DMS53 treated with DMSO at 0.1 percent for 48 hours (cell line): Measurements from ENCODE around the gene ATCAY.
A peak's percentile ranks its signal among the peaks of the same experiment; 100 is the strongest.
"Not testable (repeated sequence)": the region's sequence is repeated elsewhere in the genome, so short reads cannot be mapped to it uniquely, and the experiment has no call there.

ENCODE experiments used
- DNase-seq: peaks from one replicate; lab custom pipeline; 2025; ENCODE audit not compliant: unreplicated experiment; lab: John Stamatoyannopoulos, UW

ATCAY gene

DNA sequence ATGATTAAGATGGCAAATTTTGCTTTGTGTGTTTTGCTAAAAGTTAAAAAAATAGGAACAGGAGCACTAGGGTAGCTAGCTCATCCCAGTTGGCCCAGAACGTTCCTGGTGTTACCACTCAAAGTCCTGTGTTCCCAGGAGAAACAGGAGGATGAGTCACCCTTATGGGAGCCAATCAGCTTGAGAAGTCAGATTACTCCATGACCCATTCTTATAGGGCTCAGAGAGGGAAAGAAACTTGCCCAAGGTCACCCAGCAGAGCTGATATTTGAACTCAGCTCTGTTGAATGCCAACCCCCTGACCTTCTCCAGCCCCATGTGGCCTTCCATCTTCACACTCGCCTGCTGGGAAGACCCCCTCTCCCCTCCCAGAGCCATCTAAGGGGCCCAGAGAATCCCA lies 65.4 kb downstream of the ATCAY start:
- DNase-seq: no peak

DNA sequence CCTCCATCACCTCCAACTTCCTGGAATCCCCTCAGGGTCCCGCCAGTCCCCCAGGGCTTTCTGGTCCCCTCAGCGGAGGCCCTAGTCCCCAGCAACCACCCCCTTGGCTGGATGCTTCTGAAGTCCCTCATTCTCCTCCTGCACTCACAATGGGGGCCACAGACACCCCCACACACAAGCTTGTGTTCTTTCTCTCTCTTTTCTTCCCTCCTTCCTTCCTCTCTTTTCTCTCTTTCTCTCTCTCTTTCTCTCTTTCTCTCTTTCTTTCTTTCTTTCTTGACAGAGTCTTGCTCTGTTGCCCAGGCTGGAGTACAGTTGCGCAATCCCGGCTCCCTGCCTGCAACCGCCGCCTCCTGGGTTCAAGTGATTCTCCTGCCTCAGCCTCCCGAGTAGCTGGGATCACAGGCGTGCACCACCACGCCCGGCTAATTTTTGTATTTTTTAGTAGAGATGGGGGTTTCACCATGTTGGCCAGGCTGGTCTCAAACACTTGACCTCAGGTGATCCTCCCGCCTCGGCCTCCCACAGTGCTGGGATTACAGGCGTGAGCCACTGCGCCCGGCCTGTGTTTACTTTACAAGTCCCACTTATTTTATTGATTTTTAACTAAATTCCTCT lies 66.9 kb downstream of the ATCAY start:
- not testable (repeated sequence) for DNase-seq

DNA sequence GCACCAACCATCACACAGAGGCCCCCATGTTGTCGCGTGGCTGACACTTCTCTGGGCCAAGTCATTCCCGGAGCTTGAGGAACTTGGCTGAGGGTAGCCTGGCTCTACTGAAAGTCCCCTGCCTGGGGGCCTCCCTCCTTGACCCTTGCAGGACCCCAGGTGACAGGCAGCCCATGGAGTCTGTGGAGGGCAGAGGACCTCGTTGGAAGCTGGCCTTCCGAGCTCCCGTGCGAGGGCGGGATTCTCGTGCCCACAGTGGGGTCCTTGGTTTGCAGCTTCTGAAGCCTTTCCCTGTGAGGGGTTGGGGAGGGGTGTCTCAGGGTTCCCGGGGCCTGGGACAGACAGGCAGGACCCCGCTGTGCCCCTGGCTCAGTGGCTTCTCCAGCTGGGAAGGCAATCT lies 68.8 kb downstream of the ATCAY start:
- no peak for DNase-seq

DNA sequence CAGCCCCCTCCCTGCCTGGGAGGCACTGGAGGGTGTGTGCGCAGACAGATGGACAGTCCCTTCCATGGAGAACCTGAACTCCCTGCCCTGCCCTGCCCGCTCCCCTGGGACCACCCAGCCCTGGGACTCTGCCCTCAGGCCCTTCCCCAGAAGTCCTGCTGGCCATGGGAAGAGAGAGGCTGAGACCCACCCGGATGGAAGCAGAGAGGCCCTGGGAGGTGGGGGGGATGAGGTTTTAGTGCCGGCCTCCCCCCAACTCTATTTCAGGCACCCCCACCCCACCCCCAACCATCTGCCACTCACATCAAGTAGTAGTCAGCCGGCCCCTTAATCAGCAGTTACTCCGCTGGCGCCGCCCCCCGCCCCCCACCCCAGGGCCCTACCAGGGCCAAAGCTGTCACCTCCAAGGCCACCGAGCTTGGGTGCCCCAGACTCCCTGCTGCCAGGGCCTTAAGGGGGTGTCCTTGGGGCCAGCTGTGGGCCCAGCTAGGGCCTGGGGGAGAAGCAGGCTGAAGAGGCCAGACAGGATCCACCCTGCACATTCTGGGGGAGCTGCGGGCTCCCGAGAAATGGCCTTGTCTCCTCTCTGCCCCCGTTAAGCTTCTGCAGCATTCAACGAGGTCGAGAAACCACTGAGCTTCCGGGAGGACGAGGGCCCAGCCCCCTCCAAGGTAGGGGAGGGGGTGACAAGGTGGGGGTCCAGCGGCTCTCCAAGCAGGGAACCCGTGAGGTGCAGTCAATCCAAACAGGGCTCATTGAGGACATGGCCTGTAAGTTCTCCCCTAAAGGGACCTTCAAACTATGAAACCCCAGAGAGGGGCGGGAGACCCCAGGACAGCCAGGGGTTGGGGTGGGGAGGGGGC lies 69.7 kb downstream of the ATCAY start:
- DNase-seq: no peak

DNA sequence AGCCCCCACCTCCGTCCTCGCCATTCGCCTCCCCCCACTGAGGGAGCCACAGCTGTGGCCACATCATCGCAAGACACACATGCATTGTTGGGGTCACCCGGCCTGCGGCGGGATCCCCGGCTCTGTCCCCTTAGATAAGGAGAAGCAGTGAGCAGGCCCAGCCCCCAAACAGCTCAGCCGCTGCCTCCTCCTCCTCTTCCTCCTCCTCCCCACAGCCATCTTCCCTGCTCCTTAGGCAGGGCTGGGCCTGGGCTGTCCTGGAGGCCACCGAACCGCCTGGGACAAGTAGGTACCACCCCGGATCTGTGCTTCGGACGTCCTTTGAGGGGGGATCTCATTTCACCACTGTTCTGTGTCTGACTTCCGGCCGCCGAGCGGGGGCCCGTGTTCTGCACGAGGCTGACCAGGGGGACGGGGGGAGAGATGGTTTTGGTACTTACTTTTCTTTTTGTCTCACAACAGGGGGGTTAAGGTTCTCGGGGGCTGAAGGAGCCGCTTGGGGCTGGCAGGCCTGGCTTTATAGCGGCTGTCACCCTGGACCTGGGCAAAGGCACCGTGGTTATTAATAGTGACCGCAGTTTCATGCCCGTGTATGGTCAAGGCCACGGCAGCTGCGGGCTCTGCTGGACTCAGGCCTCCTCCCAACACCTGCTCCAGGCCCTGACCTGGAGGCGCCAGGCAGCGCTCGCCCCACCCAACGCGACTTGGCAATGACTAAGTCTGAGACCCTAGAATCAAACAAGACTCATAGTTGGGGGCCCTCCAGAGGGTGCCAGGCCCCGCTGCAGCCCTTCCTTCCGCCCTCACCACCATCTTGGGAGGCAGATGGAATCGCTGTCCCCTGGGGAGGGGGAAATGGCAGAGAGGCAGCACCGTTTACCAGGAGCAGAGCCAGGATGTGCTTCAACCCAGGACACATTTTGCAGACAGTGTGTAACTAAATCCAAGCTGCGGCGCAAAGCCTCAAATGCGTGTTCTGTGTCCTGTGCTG lies 70.7 kb downstream of the ATCAY start:
- DNase-seq: no peak

DNA sequence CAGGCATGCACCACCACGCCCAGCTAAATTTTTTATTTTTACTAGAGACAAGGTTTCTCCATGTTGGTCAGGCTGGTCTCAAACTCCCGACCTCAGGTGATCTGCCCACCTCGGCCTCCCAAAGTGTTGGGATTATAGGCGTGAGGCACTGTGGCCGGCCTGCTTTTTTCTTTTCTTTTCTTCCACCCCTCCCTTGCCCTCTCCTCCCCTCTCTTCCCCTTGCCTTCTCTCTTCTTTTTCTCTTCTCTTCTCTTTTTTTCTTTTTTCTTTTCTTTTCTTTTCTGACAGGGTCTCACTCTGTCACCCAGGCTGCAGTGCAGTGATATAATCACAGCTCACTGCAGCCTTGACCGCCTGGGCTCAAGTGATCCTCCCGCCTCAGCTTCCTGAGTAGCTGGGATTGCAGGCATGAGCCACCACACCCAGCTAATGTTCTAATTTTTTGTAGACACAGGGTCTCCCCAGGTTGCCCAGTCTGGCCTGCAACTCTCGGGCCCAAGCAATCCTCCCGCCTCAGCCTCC lies 72.3 kb downstream of the ATCAY start:
- DNase-seq: not testable (repeated sequence)

DNA sequence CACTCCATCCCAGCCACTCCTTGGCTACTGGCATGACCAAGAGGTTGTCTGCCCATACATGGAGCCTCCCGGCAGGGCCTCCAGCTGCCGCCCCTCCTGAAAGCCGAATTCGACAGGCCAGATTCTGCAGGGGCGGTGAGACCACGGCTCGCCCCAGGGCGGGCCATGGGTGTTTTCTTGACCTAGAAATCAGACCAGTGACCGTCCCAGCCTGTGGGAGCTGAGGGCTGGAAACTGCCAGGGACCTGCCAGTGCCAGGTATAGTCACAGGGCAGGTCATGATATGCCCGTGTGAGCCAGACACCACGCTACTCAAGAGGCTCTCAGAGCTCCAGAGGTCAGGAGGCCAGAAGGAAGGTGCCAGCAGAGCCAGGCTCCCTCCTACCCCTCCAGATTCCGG lies 73.6 kb downstream of the ATCAY start:
- no peak for DNase-seq

DNA sequence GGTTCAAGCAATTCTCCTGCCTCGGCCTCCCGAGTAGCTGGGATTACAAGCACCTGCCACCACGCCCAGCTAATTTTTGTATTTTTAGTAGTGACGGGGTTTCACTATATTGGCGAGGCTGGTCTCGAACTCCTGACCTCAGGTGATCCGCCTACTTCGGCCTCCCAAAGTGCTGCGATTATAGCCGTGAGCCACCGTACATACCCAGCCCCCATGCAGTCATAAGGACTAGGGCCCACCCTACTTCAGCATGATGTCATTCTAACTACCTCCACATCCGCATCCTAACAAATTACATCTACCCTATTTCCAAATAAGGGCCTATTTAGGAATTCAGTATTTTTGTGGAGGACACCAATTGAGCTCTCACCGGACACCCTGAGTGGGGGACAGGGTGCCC lies 74.8 kb downstream of the ATCAY start:
- DNase-seq: not testable (repeated sequence)

DNA sequence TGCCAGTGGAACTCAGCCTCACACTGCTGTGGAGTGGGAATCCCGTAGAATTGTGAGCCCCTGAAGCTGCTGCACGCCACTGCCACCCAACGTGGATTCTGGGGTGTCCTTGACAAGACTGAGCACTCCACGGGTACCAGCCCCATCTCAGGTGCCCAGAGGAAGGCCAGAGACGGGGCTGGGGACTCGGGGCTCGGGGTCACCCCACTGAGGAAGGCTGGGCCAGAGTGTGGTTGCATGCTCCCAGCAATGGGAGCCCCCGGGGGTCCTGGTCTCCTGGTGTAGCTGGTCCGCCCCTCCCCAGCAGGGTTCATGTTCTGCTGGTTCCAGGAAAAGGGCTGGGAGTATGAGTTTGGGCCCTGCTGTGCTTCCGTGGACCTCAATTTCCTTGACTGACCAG lies 75.2 kb downstream of the ATCAY start:
- no peak for DNase-seq

DNA sequence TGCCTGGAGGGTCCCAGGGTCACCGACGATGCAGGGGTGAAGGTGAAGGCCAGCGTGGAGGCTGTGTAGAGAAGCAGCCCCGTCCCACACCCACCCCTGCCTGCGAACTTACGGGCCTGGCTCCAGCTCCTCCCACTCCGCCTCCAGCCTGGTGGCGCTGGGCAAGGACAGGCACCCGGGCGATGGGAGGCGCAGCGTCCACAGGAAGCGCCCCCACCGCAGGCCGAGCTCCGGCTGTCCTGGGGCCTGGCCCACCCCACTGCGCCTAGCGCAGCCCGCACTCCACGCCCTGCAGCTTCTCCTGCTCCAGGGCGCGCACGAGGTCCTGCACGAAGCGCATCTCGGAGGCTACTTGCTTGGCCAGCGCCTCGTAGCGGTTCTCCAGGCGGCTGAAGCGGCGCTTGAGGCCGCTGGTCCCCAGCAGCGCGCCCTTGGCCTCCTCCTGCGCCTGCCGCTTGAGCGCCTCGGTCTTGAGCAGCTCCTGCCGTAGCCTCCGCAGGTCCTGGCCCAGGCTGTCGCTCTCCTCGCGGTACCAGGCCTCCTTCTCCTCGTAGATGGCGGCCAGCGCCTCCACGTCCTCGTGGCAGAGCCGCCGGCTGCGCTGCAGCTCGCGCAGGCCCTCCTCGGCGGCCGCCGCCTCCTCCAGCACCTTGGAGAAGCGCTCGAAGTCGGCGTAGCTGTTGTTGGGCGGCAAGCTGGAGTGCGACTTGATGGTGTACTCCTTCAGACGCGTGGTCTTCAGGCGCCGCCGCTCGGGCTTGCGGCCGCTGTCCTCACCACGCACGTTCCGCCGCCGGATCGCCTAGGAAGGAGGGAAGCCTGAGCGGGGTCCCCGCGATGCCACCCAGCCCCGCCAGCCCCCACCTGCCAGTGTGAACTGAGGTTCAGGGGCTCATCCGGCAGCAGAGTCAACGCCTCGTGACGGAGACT lies 78.6 kb downstream of the ATCAY start:
- DNase-seq: no peak

DNA sequence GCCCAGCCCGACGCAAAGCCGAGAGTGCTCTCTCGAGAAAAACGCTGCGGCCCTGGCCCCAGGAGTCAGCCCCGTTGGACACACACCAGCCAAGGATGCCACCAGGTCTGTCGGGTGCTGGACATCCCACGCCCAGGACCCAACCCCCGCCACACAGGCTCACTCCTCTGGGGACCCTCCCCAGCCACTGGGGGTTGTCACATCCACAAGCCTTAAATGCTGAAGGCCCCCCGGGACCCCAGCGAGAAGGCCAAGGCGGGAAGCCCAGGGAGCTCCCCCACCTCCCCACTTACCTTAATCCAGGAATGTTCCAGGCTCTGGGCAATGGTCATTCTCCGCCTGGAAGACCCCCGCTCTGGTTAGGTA lies 79.3 kb downstream of the ATCAY start:
- no peak for DNase-seq

DNA sequence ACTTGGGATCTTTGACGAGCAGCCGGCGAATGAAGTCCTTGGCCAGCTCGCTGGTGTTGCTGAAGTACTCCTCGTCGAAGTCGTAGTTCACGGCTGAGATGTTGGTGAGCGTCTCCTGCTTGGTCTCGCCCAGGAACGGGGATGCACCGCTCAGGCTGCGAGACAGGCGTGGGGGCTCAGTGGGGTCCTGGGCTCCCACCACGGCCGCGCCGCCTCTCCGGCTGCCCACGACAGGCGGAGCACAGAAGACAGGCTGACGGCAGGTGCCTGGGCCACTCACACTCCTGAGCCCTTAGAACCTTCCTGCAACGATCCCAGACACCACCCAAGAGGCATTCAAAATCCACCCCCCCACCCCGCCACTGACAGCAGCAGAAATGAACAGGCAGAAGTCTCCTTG lies 80.5 kb downstream of the ATCAY start:
- DNase-seq: no peak

DNA sequence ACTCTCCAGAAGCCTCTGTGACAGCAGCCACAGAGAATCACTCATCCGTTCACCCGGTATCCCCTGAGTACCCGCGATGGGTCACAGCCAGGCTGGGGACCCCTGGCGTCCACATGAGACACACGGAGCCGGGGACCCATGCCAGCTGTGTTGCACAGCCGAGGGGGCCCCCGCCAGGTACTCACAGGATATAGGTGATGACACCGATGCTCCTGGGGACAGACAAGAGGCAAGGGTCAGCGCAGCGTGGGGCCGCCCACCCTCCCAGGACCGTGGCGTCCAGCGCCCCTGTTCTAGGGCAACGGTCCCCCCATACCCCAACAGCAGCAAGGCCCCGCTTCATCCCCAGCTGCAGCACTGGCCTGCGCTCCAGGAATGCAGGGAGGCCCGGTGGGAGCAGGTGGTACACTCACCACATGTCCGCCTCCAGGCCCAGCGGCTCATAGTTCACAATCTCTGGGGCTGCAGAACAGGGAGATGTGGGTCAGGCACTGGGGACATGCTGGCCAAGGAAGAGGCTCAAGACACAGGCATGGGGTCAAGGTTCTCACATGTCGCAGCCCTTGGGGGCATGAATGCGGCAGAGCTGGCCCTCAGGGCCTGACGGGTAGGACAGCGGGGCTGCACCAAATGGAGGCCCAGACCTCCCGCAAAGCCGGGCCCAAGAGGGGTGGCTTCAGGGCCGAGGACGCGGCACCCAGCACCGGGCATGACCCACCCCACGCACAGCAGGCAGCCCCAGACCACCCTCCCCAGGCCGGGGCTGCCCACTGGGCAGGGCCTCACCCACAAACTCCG lies 83.2 kb downstream of the ATCAY start:
- DNase-seq: no peak

DNA sequence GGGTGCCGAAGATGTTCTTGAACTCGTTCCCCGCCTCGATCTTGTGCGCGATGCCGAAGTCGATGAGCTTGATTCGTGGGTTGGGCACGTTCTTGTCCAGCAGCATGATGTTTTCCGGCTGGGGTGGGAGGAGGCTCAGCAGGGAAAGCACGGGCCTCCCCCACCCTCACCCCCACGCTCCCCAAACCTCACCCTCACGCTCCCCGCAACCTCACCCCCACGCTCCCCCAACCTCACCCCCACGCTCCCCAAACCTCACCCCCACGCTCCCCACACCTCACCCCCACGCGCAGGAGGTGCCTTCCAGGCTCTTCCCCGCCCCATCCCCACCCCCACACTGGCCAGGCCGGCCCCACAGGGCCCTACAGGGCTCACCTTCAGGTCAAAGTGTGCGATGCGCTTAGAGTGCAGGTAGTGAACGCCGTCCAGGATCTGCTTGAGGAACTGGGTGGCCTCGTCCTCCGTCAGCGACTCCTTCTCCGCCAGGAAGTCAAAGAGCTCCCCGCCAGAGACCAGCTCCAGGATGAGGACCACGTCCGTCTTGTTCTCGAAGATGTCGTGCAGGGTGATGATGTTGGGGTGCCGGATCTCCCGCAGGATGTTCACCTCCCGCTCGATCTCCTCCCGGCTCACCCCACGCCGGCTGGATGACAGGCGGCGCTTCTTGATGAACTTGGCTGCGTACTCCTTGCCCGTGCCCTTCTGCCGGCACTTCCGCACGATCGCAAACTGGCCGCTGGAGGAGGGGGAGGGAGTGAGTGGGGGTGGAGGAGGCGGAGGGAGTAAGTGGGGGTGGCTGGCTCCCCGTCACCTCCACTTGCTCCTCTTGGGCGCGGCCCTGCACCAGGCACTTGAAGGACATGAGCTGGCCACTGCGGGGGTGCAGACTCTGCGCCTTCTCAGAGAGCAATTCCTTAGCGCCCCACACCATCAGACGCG lies 84.0 kb downstream of the ATCAY start:
- no peak for DNase-seq

DNA sequence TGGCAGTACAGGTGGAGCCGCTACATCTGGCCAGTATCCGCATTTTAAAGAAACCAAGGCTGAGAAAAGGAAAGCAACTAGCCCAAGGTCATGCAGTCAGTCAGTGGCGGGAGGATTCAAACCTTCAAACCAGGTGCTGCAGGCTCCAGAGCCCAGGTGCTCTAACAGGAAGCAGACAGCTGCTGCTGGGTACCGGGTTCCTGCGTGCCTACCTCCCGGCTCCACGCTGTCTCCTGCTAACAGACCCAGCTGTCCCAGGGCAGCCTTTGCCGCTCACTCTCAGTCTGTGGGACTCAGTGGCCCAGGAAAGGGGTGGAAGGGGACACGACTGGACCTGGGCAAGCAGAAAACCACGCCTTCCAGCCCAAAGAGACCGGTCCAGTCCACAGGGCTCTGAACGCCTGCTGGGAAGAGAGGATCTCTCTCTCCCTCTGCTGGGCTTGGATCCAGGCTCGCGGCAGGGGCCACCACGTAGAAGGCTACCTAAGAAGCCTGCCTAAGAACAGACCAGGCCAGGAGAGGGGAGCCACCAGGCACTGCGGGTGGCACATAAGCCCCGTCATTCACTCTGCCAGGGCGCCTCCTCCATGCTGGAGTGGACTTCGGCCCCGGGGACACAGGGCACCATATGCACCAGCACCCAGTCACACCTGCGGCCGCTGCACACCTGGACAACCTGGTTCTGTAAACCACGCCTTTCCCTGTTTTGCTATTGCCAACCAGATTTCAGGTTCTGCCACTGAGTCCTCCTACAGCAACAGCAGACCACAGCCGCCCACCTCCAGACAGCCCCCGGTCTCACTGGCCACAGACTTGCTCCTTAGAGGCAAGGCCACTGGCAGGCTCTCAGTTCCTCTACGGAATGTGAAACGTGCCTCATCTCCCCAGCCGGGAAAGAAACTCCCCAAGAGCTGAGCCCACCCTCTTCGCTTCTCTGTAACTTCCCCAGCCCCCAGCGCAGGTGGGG lies 85.8 kb downstream of the ATCAY start:
- peak; percentile 50 for DNase-seq

DNA sequence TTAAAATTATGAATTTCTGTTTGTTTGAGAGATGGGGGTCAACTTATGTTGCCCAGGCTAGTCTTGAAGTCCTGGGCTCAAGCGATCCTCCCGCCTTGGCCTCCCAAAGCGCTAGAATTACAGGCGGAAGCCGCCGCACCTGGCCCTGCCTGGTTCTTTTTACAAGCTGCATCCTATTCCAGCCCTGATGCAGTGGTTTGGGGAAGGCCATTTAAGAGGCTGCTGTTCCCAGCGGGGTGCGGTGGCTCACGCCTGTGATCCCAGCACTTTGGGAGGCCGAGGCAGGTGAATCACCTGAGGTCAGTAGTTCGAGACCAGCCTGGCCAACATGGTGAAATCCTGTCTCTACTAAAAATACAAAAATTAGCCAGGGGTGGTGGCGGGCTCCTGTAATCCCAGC lies 87.5 kb downstream of the ATCAY start:
- DNase-seq: not testable (repeated sequence)
